GM10266 (cell line): ENCODE measurements around the gene TNIK.

Experiments used
- DNase-seq: peaks from one replicate; pipeline ENCODE4 v3.0.0; 2012; ENCODE audit errors: extremely low spot score
- CTCF ChIP-seq: IDR thresholded peaks from 2 replicates; pipeline ENCODE4 v1.5.1; 2012; ENCODE audit warnings: mild to moderate bottlenecking, low read depth; ENCODE audit not compliant: control insufficient read depth, insufficient read depth; ENCODE audit errors: missing control alignments

Gene TNIK

GRCh38 chr3:171459942-171460724, at the start of gene TNIK:
Gene TNIK (minus strand): TSS chr3:171460405. CDS start chr3:171460063, 342 bp downstream.
- peak; percentile 19 for TF ChIP-seq CTCF
- DNase-seq = peak; percentile 96

- TF ChIP-seq CTCF = no peak
- DNase-seq = no peak
Measured at GRCh38 chr3:171508676-171509075, 48.5 kb upstream of the TNIK start.

DNA sequence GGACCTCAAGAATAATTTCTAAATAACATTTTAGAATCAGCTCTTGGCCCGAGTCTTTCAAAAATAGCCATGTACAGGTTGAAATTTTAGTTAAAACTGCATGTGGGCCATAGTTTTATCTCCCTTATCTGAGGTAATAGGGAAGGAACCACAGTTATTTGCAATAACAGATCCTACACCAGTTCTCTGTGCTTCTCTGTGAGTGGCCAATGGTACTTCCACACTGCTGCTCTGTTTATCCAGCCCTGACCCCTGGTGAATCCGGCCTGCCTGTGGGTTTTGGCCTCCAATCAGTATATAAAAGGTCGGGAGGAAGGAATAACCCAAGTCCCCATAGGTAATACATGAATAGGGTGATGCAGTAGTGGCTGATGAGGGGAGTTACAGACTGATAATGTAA, 48.0 kb upstream of the TNIK start:
- no peak for DNase-seq
- no peak for TF ChIP-seq CTCF

DNA sequence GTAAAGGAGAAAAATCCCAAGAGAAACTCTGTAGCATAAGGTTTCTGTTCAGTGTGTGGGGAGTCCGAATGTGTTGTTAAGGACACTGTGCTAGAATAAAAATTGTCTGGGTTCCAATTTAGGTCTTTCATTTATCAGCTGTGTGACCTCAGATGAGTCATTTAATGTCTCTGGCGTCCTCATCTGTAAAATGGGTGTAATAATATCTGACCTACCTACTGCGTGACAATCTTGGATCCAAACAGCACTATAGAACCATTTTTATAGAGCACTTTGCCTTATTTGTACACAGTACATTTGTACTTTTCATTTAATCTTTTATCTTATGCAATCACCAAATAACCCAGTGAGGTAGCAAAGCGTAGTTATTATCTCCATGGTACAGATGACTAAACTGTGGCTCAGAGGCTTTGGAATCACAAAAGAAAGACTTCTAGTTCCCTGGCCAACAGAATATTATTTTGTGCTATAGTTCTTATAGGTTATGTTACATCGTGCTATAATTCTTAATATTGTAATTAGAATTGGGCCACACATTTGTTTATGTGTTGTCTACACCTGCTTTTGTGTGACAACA, 46.6 kb upstream of the TNIK start:
- no peak for TF ChIP-seq CTCF

GRCh38 chr3:171505822-171506333, 45.7 kb upstream of the TNIK start:
- TF ChIP-seq CTCF = no peak
- no peak for DNase-seq

More for the DNA sequence above, 46.6 kb upstream of the TNIK start:
- no peak for DNase-seq

- no peak for TF ChIP-seq CTCF
- DNase-seq = no peak
Measured at GRCh38 chr3:171504376-171504775, 44.2 kb upstream of the TNIK start.

DNA sequence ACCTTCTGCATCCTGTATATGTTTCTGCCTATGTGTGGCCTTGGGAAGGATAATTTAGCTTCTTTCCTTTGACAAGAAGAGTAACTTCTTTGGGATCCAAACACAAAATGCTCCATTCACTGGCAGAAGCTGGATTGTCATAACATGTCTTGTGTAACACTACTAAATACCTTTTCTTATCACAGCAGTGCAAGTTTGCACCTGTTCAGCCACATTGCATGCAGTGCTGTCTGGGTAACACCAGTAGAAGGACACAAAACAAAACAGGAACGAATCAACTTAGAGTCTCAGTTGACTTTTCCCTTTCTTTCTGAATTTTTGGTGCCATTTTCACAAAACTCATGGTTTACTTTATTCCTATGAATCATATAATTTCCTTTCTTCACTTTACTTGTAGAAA, 43.6 kb upstream of the TNIK start:
- no peak for TF ChIP-seq CTCF
- DNase-seq = no peak
